ENCODE measurements around the gene SCEL.

Gene SCEL

DNA sequence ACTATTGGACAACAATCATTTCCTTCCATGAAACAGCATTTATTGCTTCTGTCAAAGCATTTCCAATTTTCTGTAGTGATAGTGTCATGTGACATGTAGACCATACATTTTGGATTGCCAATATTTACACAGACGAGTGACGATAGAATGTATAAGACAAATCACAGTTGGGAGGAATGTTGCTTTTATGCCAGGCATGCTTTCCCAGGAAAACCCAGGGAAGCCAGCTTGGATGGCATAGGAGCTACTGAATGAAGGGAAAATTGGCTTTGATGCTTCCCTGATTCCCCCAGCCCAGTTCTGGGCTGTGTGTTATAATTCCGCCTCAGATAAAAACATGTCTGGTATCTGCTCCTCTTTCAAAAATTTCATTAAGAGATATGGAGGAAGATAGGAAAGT is 22.5 kb downstream of the SCEL start:
- TF ChIP-seq ZFX (IDR thresholded peaks at IDR 0.05) = no peak
- TF ChIP-seq, protein P1, sequence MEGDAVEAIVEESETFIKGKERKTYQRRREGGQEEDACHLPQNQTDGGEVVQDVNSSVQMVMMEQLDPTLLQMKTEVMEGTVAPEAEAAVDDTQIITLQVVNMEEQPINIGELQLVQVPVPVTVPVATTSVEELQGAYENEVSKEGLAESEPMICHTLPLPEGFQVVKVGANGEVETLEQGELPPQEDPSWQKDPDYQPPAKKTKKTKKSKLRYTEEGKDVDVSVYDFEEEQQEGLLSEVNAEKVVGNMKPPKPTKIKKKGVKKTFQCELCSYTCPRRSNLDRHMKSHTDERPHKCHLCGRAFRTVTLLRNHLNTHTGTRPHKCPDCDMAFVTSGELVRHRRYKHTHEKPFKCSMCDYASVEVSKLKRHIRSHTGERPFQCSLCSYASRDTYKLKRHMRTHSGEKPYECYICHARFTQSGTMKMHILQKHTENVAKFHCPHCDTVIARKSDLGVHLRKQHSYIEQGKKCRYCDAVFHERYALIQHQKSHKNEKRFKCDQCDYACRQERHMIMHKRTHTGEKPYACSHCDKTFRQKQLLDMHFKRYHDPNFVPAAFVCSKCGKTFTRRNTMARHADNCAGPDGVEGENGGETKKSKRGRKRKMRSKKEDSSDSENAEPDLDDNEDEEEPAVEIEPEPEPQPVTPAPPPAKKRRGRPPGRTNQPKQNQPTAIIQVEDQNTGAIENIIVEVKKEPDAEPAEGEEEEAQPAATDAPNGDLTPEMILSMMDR (conservative IDR thresholded peaks at IDR 0.05) = no peak
- peak overlapping the region; percentile 26 for H3K27ac ChIP-seq

DNA sequence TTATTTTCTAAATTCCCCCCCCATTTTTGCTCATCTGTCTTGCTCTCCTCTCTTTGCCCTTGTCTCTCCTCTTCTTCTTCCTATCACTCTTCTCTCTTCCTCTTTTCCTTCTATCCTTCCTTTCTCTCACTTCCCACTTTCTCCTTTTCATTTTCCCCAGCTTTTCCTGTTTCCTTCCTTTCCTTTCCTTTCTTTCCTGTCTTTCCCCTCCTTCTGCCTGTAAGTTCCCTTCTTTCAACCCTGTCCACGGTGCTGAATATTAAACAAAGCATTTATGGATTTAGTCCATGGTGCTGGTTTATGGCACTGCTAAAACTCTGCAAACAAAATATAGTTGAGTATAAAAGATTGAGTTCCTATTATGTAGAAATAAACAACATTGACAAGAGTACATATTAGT is 27.6 kb downstream of the SCEL start:
- H3K27ac ChIP-seq = no peak overlapping the region
- TF ChIP-seq ZFX (IDR thresholded peaks at IDR 0.05) = no peak
- TF ChIP-seq, protein P1 (conservative IDR thresholded peaks at IDR 0.05) = no peak

GRCh38 chr13:77565635-77566034 is 30.1 kb downstream of the SCEL start:
- no peak overlapping the region for H3K27ac ChIP-seq
- TF ChIP-seq, protein P1 (conservative IDR thresholded peaks at IDR 0.05) = peak; percentile 68
- no peak for TF ChIP-seq ZFX (IDR thresholded peaks at IDR 0.05)

GRCh38 chr13:77571956-77572355 is 36.5 kb downstream of the SCEL start:
- no peak for TF ChIP-seq ZFX (IDR thresholded peaks at IDR 0.05)
- TF ChIP-seq, protein P1 (conservative IDR thresholded peaks at IDR 0.05) = no peak

GRCh38 chr13:77574096-77574495 is 38.6 kb downstream of the SCEL start:
- no peak for TF ChIP-seq ZFX (IDR thresholded peaks at IDR 0.05)
- TF ChIP-seq, protein P1 (conservative IDR thresholded peaks at IDR 0.05) = no peak
- no peak overlapping the region for H3K27ac ChIP-seq

More at GRCh38 chr13:77571956-77572355, 36.5 kb downstream of the SCEL start:
- no peak overlapping the region for H3K27ac ChIP-seq

DNA sequence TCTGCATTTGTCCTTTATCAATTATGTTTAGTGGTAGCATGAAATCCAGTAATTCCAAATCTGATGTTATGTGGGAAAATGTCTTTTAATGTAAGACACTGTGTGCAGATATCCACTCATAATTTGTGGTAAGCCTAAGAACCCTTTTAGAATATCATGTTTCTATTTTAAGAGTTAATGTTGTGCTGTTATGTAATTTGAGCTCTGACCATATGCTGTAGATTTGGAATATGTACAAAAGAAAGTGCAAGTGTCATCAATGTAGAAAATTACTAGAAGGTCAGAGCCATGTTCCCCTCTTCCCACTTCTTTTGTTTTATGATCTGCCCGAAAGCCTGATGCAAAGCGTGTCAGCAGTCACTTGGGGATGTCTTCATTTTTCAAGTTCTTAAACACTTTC is 44.5 kb downstream of the SCEL start:
- no peak overlapping the region for H3K27ac ChIP-seq
- no peak for TF ChIP-seq ZFX (IDR thresholded peaks at IDR 0.05)
- TF ChIP-seq, protein P1 (conservative IDR thresholded peaks at IDR 0.05) = no peak

DNA sequence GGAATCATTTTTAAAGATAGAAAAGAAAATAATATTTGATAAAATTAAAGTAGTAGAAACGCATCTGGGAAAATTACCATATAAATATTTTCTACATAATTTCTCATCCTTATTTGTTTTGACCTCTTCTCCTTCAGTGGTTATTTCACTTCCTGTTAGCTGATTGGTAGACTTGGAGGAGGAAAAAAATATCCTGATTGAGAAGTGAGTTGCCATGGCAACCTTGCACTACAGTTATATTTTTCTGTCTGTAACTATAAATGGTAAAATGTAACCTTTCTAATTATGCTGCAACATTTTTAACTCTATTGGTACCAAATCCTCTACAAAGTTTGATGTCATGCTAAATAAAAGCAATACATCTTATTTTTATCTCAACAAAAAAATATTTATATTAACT is 45.2 kb downstream of the SCEL start:
- no peak overlapping the region for H3K27ac ChIP-seq

More for the DNA sequence above, 45.2 kb downstream of the SCEL start:
- TF ChIP-seq, protein P1 (conservative IDR thresholded peaks at IDR 0.05) = no peak
- TF ChIP-seq ZFX (IDR thresholded peaks at IDR 0.05) = no peak
